PC-3 (cell line): ENCODE data around the gene NOL9.

ENCODE experiments used
- CTCF ChIP-seq: fragments of 300-600 bp; sonication (generic); conservative IDR thresholded peaks from 2 replicates; pipeline ENCODE4 v1.5.1; 2017; ENCODE audit warnings: antibody characterized with exemption, low read depth, mild to moderate bottlenecking, low read length
- EZH2 ChIP-seq: fragments of 300-600 bp; sonication (generic); IDR thresholded peaks from one replicate; pipeline ENCODE4 v1.6.1; 2017; ENCODE audit warnings: antibody characterized with exemption, mild to moderate bottlenecking, low read length; ENCODE audit not compliant: unreplicated experiment

- TF ChIP-seq CTCF = peak; percentile 97
- TF ChIP-seq EZH2 = no peak
Observed at GRCh38 chr1:6554031-6554906, at the start of gene NOL9.
